ENCODE results near the gene MAPK12. TPM values are rescaled to one million over a fixed set of nuclear protein-coding genes. Genes with fewer than 3 reads are reported as not detected.

MAPK12 gene
- total RNA-seq, 2 donors from 2014 or later: 5.0 to 13.0 TPM

- no peak for DNase-seq (ENCODE audit: low spot score)
- Histone ChIP-seq H3K27ac (no peak overlapping the region), H3K9me3 (no peaks in the 10 kb centered on the region), H3K4me3 (no peak overlapping the region), H3K4me1 (peaks cover 0 to 4% of the 10 kb centered on the region in 2 donors), H3K27me3 (no peaks in the 10 kb centered on the region), H3K36me3 (peaks cover 86% of the 10 kb centered on the region)
- no peak for TF ChIP-seq CTCF (IDR thresholded peaks at IDR 0.05)
Measured at GRCh38 chr22:50217543-50218152, 43.8 kb downstream of the MAPK12 start.

- H3K36me3 ChIP-seq: peaks cover 84% of the 10 kb centered on the region
- DNase-seq (ENCODE audit: low spot score): no peak
- TF ChIP-seq CTCF (IDR thresholded peaks at IDR 0.05): no peak
- peaks cover 0 to 4% of the 10 kb centered on the region in 2 donors for H3K4me1 ChIP-seq
- H3K27ac ChIP-seq: no peak overlapping the region
- H3K4me3 ChIP-seq: no peak overlapping the region
- no peaks in the 10 kb centered on the region for H3K27me3 ChIP-seq
- H3K9me3 ChIP-seq: no peaks in the 10 kb centered on the region
Measured at GRCh38 chr22:50216684-50217520, 44.6 kb downstream of the MAPK12 start.

DNA sequence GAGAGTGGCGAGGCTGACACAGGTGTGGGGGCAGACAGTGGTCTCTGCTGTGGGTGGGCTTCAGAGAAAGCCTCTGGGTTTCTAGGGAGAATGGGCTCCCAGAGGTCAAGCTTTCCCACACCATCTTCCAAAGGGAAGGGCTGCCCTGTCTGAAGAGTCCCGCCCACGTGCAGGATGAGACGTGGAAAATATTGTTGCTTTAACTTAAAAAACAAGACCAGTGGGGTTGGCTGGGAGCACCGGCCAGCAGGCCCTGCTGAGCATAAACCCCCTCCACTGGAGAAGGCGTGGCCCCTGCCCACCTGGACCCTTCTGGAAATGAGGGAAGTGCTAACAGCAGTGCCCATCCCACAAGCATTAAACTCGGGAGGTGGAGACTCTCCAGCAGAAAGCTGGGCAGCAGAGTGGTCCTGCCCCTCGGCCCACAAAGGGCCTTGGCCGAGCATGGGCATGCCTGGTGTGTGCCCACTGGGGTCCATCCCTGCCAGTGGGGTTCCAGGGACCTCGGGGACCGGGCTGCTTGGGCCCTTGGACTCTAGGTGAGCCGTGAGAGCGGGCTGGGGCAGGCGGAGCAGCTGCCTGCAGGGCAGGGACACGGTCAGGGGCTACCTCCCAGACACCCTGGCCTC is 45.3 kb downstream of the MAPK12 start:
- Histone ChIP-seq H3K9me3 (no peaks in the 10 kb centered on the region), H3K4me1 (peaks cover 0 to 4% of the 10 kb centered on the region in 2 donors), H3K27me3 (no peaks in the 10 kb centered on the region), H3K36me3 (peaks cover 78% of the 10 kb centered on the region), H3K4me3 (no peak overlapping the region), H3K27ac (no peak overlapping the region)
- no peak for TF ChIP-seq CTCF (IDR thresholded peaks at IDR 0.05)
- DNase-seq (ENCODE audit: low spot score): no peak

DNA sequence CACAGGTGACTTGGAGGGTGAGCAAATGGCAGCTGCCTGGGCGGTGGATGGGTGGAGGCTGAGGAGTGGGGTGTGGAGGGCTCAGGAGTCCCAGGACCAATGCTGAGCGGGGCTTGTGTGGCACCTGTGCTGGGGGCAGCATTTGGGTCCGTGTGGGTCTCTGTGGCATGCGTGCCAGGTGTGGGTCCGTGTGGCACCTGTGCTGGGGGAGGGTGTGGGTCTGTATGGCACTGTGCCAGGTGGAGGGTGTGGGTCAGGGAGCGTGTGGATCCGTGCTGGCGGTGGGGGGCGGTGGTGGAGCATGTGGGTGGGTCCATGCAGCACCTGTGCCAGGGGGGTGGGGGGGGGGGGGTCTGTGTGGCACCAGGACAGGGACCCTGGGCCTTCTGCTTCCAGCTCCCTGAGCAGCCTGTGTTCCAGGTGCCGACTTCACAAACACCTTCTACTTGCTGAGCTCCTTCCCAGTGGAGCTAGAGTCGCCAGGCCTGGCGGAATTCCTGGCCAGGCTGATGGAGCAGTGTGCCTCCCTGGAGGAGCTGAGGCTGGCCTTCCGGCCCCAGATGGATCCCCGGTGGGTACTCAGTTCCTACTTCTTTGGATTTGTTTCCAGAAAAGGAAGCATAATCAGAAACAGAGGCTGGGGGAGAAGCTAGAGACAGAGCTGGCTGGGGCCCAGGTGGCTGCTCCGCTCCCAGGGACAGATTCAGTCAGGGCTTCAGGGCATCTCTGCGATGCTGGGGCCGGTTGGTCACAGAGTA is 46.0 kb downstream of the MAPK12 start:
- DNase-seq (ENCODE audit: low spot score): no peak
- Histone ChIP-seq H3K9me3 (no peaks in the 10 kb centered on the region), H3K4me1 (peaks cover 0 to 4% of the 10 kb centered on the region in 2 donors), H3K36me3 (peaks cover 78% of the 10 kb centered on the region), H3K4me3 (no peak overlapping the region), H3K27me3 (no peaks in the 10 kb centered on the region), H3K27ac (no peak overlapping the region)
- no peak for TF ChIP-seq CTCF (IDR thresholded peaks at IDR 0.05)

DNA sequence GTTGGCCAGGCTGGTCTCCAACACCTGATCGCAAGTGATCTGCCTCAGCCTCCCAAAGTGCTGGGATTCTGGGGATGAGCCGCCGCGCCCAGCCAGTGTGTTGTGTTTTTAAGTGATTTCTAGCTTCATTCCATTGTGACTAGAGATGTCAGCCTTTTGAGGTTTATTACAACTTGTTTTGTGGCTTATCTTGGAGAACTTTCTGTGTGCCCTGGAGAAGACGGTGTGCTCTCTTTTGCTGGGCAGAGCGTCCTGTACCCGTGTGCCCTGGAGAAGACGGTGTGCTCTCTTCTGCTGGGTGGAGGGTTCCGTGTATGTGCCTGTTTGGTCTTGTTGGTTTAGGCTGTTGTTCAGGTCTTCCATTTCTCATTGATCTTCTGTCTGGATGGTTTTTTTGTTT is 48.2 kb downstream of the MAPK12 start:
- no peak for TF ChIP-seq CTCF (IDR thresholded peaks at IDR 0.05)
- peaks cover 67% of the 10 kb centered on the region for H3K36me3 ChIP-seq
- H3K9me3 ChIP-seq: no peaks in the 10 kb centered on the region
- DNase-seq (ENCODE audit: low spot score): no peak
- no peaks in the 10 kb centered on the region for H3K27me3 ChIP-seq
- H3K4me3 ChIP-seq: no peak overlapping the region
- peaks cover 0 to 11% of the 10 kb centered on the region in 2 donors for H3K4me1 ChIP-seq
- H3K27ac ChIP-seq: no peak overlapping the region
